ENCODE results near the gene RIMBP2. TPM values are rescaled to one million over a fixed set of nuclear protein-coding genes. Genes with fewer than 3 reads are reported as not detected.

The RIMBP2 gene
- polyA plus RNA-seq, 1 of the 3 experiments (the other 2 are of a cell fraction): 0.90 TPM

GRCh38 chr12:130422676-130423075, 293.4 kb downstream of the RIMBP2 start (continued):
- no peak for TF ChIP-seq CTCF (IDR thresholded peaks at IDR 0.05)

- no peak for DNase-seq
- Histone ChIP-seq H3K9me3 (no peaks in the 10 kb centered on the region), H3K36me3 (replicated peaks in 1 of 2; ENCODE audit: control insufficient read depth in 1 of 2, insufficient read depth in 2 of 2, low read length in 1 of 2) (no peaks in the 10 kb centered on the region), H4K20me1 (ENCODE audit: insufficient read depth) (no peaks in the 10 kb centered on the region), H3K27me3 (ENCODE audit: insufficient read depth) (no peaks in the 10 kb centered on the region), H3K9me2 (no peaks in the 10 kb centered on the region), H3K9ac (no peak overlapping the region), H3K4me3 (ENCODE audit: low read depth in 2 of 2, low read length in 1 of 2) (no peak overlapping the region), H3K4me2 (no peak overlapping the region), H3K79me2 (ENCODE audit: insufficient read depth) (no peaks in the 10 kb centered on the region), H2AFZ (ENCODE audit: low read depth) (no peak overlapping the region), H3K4me1 (ENCODE audit: control insufficient read depth in 1 of 2, insufficient read depth in 2 of 2, low read depth in 1 of 2, low read length in 1 of 2) (no peaks in the 10 kb centered on the region), H3F3A (replicated peaks; ENCODE audit: insufficient read depth) (no peaks in the 10 kb centered on the region), H3K27ac (ENCODE audit: low read depth in 2 of 2, low read length in 1 of 2) (no peak overlapping the region)
- TF ChIP-seq MEF2A (IDR thresholded peaks at IDR 0.05; ENCODE audit: borderline replicate concordance, low read depth) (no peak), FOSL2 (IDR thresholded peaks at IDR 0.05; ENCODE audit: borderline replicate concordance, low read depth) (no peak), CHD2 (IDR thresholded peaks at IDR 0.05; ENCODE audit: low read length, partially characterized antibody) (no peak)
- ChIA-PET CTCF (interaction anchor here (1.1 to 1.5 kb wide), 4 partner anchors 12 to 340 kb away, joined by 3 to 4 read pairs (median 3); no protein-coding TSS in a partner anchor), POLR2A (no interaction called here)
- 34% methylated on average over 3 of the region's 6 CpGs for WGBS (ENCODE audit: low lambda C conversion rate)
Measured at GRCh38 chr12:130421896-130422295, 294.2 kb downstream of the RIMBP2 start.

GRCh38 chr12:130420071-130420470, 296.0 kb downstream of the RIMBP2 start:
- Histone ChIP-seq H3K4me1 (ENCODE audit: control insufficient read depth in 1 of 2, insufficient read depth in 2 of 2, low read depth in 1 of 2, low read length in 1 of 2) (no peaks in the 10 kb centered on the region), H3K9ac (no peak overlapping the region), H2AFZ (ENCODE audit: low read depth) (no peak overlapping the region), H4K20me1 (ENCODE audit: insufficient read depth) (no peaks in the 10 kb centered on the region), H3K27ac (ENCODE audit: low read depth in 2 of 2, low read length in 1 of 2) (no peak overlapping the region), H3K4me2 (no peak overlapping the region), H3K4me3 (ENCODE audit: low read depth in 2 of 2, low read length in 1 of 2) (no peak overlapping the region), H3K27me3 (ENCODE audit: insufficient read depth) (no peaks in the 10 kb centered on the region), H3K79me2 (ENCODE audit: insufficient read depth) (no peaks in the 10 kb centered on the region), H3K9me3 (no peaks in the 10 kb centered on the region), H3F3A (replicated peaks; ENCODE audit: insufficient read depth) (no peaks in the 10 kb centered on the region), H3K9me2 (no peaks in the 10 kb centered on the region), H3K36me3 (replicated peaks in 1 of 2; ENCODE audit: control insufficient read depth in 1 of 2, insufficient read depth in 2 of 2, low read length in 1 of 2) (no peaks in the 10 kb centered on the region)
- CTCF ChIA-PET: interaction anchor here (1.3 kb wide), 1 partner anchor 328 kb away, joined by 3 read pairs; no protein-coding TSS in a partner anchor
- POLR2A ChIA-PET: no interaction called here
- WGBS (ENCODE audit: low lambda C conversion rate): 41% methylated on average over 4 of the region's 4 CpGs
- TF ChIP-seq TCF12 (IDR thresholded peaks at IDR 0.05): no peak
- TF ChIP-seq MEF2A (IDR thresholded peaks at IDR 0.05; ENCODE audit: borderline replicate concordance, low read depth): no peak
- TF ChIP-seq RCOR1 (IDR thresholded peaks at IDR 0.05; ENCODE audit: low read length): no peak
- TF ChIP-seq YY1 (IDR thresholded peaks at IDR 0.05; ENCODE audit: low read depth): no peak
- no peak for TF ChIP-seq RFX5 (IDR thresholded peaks at IDR 0.05; ENCODE audit: low read length)
- TF ChIP-seq JUND (IDR thresholded peaks at IDR 0.05): no peak
- TF ChIP-seq NRF1 (IDR thresholded peaks at IDR 0.05; ENCODE audit: low read depth, low read length): no peak
- no peak for TF ChIP-seq GABPA (IDR thresholded peaks at IDR 0.05; ENCODE audit: low read depth)
- TF ChIP-seq USF2 (IDR thresholded peaks at IDR 0.05; ENCODE audit: borderline replicate concordance, low read depth, low read length): no peak
- no peak for TF ChIP-seq RXRA (IDR thresholded peaks at IDR 0.05; ENCODE audit: borderline replicate concordance, low read depth)
- no peak for TF ChIP-seq TEAD4 (IDR thresholded peaks at IDR 0.05; ENCODE audit: borderline replicate concordance, insufficient read depth)
- no peak for TF ChIP-seq PBX3 (IDR thresholded peaks at IDR 0.05)
- no peak for TF ChIP-seq FOXM1 (IDR thresholded peaks at IDR 0.05; ENCODE audit: low read depth)
- no peak for TF ChIP-seq ZBTB33 (IDR thresholded peaks at IDR 0.05; ENCODE audit: borderline replicate concordance, low read depth)
- TF ChIP-seq REST (IDR thresholded peaks at IDR 0.05; ENCODE audit: low read depth, low read length): no peak
- no peak for DNase-seq

Data from SK-N-SH (cell line).